A549 (cell line): Measurements from ENCODE around the gene PLCD3. TPM values are rescaled to one million over a fixed set of nuclear protein-coding genes. Genes with fewer than 3 reads are reported as not detected.
A peak's percentile ranks its signal among the peaks of the same experiment; 100 is the strongest.

ENCODE experiments used
- ATAC-seq, 2 experiments: fragments of 200-7000 bp in 1 of 2; fragments of >200 bp in 1 of 2; cut with Nextera tagmentation in 1 of 2; cut with Tn5 transposase in 1 of 2; 3 replicates each; pipeline versions ENCODE4 v1.8.0 to v1.9.1; 2018 to 2020; ENCODE audit warnings: mild to moderate bottlenecking in 1 of 2, moderate library complexity in 1 of 2
- CTCF ChIA-PET: fragments of 300-600 bp; sonication (Branson Sonifier 250); formaldehyde crosslinking; extraction: SDS; loops from one replicate; lab custom pipeline; 2021; ENCODE audit warnings: antibody characterized with exemption, inconsistent platforms; lab: Yijun Ruan, JAX
- POLR2A ChIA-PET: fragments of 350-600 bp; formaldehyde crosslinking; extraction: SDS; loops from one replicate; lab custom pipeline; 2021; ENCODE audit warnings: antibody characterized with exemption, inconsistent platforms; lab: Yijun Ruan, JAX
- DNase-seq, 2 experiments: peaks; one replicate each; pipeline versions ENCODE4 v3.0.0 to v3.0.0-alpha.2; 2011 to 2016; ENCODE audit warnings: low read depth in 1 of 2, low spot score in 1 of 2
- FAIRE-seq: peaks from 2 replicates; lab custom pipeline; 2011; peaks lifted over from hg19 to GRCh38; lab: Jason Lieb, UNC
- H3K27ac ChIP-seq, 2 experiments: fragments of >200 bp; sonication (Bioruptor Twin); formaldehyde crosslinking; 3 replicates each; pipeline ENCODE4 v1.5.1; 2016 to 2017
- H3K4me1 ChIP-seq: fragments of >200 bp; sonication (Bioruptor Twin); formaldehyde crosslinking; 3 replicates; pipeline ENCODE4 v1.6.1; 2016
- H3K4me2 ChIP-seq: fragments of >200 bp; sonication (Bioruptor Twin); formaldehyde crosslinking; 3 replicates; pipeline ENCODE4 v1.6.1; 2016
- H3K4me3 ChIP-seq: fragments of >200 bp; sonication (Bioruptor Twin); formaldehyde crosslinking; 3 replicates; pipeline ENCODE4 v1.5.1; 2016
- H3K9me3 ChIP-seq: fragments of >200 bp; sonication (Bioruptor Twin); formaldehyde crosslinking; 3 replicates; pipeline ENCODE4 v1.6.1; 2016
- CBX2 ChIP-seq: fragments of 200-600 bp; sonication (generic); IDR thresholded peaks from 2 replicates; pipeline ENCODE4 v1.6.1; 2016; ENCODE audit warnings: low read depth, mild to moderate bottlenecking, borderline replicate concordance
- CEBPB ChIP-seq, 2 experiments: fragments of >200 bp in 1 of 2; sonication (Bioruptor Twin) in 1 of 2; formaldehyde crosslinking in 1 of 2; IDR thresholded peaks; 2 replicates each; pipeline ENCODE4 v1.6.1; 2012 to 2016
- CHD2 ChIP-seq: fragments of 150-350 bp; IDR thresholded peaks from 2 replicates; pipeline ENCODE4 v1.6.1; 2014; ENCODE audit warnings: low read length; ENCODE audit not compliant: partially characterized antibody
- EP300 ChIP-seq, 2 experiments: fragments of >200 bp; sonication (Bioruptor Twin); formaldehyde crosslinking; IDR thresholded peaks; 2 replicates in 1 of 2; 3 replicates in 1 of 2; pipeline ENCODE4 v1.6.1; 2016 to 2017
- ESRRA ChIP-seq: fragments of 150-350 bp; IDR thresholded peaks from 2 replicates; pipeline ENCODE4 v1.6.1; 2014; ENCODE audit warnings: mild to moderate bottlenecking, low read length, borderline replicate concordance
- FOXS1 ChIP-seq: fragments of 250-450 bp; sonication (Bioruptor Pico); IDR thresholded peaks from 2 replicates; pipeline ENCODE4 v1.5.0; 2020; ENCODE audit warnings: mild to moderate bottlenecking, moderate library complexity
- GATA3 ChIP-seq: IDR thresholded peaks from 2 replicates; pipeline ENCODE4 v1.6.1; 2012; ENCODE audit warnings: borderline replicate concordance
- HDAC2 ChIP-seq: fragments of 200-600 bp; sonication (generic); IDR thresholded peaks from 2 replicates; pipeline ENCODE4 v1.6.1; 2016
- KDM1A ChIP-seq: fragments of 200-600 bp; sonication (generic); IDR thresholded peaks from 2 replicates; pipeline ENCODE4 v1.6.1; 2016; ENCODE audit warnings: low read depth, mild to moderate bottlenecking
- MAZ ChIP-seq: fragments of 150-350 bp; IDR thresholded peaks from 2 replicates; pipeline ENCODE4 v1.6.1; 2014; ENCODE audit warnings: antibody characterized with exemption, low read depth, low read length, borderline replicate concordance
- NFE2L2 ChIP-seq: fragments of 150-350 bp; conservative IDR thresholded peaks from 2 replicates; pipeline ENCODE4 v1.6.1; 2014; ENCODE audit warnings: low read length
- NPAS2 ChIP-seq: fragments of 250-450 bp; sonication (Bioruptor Pico); IDR thresholded peaks from 2 replicates; pipeline ENCODE4 v1.8.0; 2022; ENCODE audit warnings: mild to moderate bottlenecking, moderate library complexity, borderline replicate concordance
- PHF8 ChIP-seq: fragments of 200-600 bp; sonication (generic); IDR thresholded peaks from 2 replicates; pipeline ENCODE4 v1.6.1; 2016; ENCODE audit warnings: low read depth, mild to moderate bottlenecking, antibody characterized with exemption, moderate library complexity, borderline replicate concordance
- RAD21 ChIP-seq, 2 experiments: fragments of >200 bp in 1 of 2; sonication (Bioruptor Twin) in 1 of 2; formaldehyde crosslinking in 1 of 2; IDR thresholded peaks in 1 of 2; conservative IDR thresholded peaks in 1 of 2; 2 replicates in 1 of 2; 3 replicates in 1 of 2; pipeline ENCODE4 v1.6.1; 2012 to 2018; ENCODE audit warnings: inconsistent platforms in 1 of 2
- RCOR1 ChIP-seq: fragments of 150-350 bp; IDR thresholded peaks from 2 replicates; pipeline ENCODE4 v1.6.1; 2014; ENCODE audit warnings: antibody characterized with exemption, low read length, low read depth
- RFX5 ChIP-seq: fragments of 450-650 bp; IDR thresholded peaks from 2 replicates; pipeline ENCODE4 v1.7.1; 2014; ENCODE audit warnings: antibody characterized with exemption, mild to moderate bottlenecking, moderate library complexity
- TFCP2L1 ChIP-seq: fragments of 250-450 bp; sonication (Bioruptor Pico); IDR thresholded peaks from 2 replicates; pipeline ENCODE4 v1.5.0; 2021; ENCODE audit warnings: mild to moderate bottlenecking
- TP53 ChIP-seq: fragments of 250-450 bp; sonication (Bioruptor Pico); IDR thresholded peaks from 2 replicates; pipeline ENCODE4 v1.5.0; 2021; ENCODE audit warnings: mild to moderate bottlenecking, moderate library complexity
- ZFP36 ChIP-seq: fragments of 450-650 bp; IDR thresholded peaks from 2 replicates; pipeline ENCODE4 v1.6.1; 2014; ENCODE audit warnings: borderline replicate concordance; ENCODE audit not compliant: partially characterized antibody
- ZSCAN20 ChIP-seq: fragments of 250-450 bp; sonication (Bioruptor Pico); IDR thresholded peaks from 2 replicates; pipeline ENCODE4 v1.8.0; 2022; ENCODE audit warnings: mild to moderate bottlenecking, moderate library complexity
- WGBS: methylation state at CpG from one replicate; pipeline ENCODE4 v1.1.6; 2017; ENCODE audit errors: missing lambda C conversion rate; 5-methylcytosine and 5-hydroxymethylcytosine counted together
- polyA plus RNA-seq, 4 experiments: library from polyadenylated mRNA; depleted of rRNA in 3 of 4; stranded (reverse); fragments of >200 nt; fragmentation: RNase III in 1 of 4; extraction: RNeasy Plus Mini Kit Qiagen cat#74134 plus additional on column Dnase treatment in 1 of 4; gene quantifications; 2 replicates in 3 of 4; 3 replicates in 1 of 4; pipeline ENCODE4 v1.2.3, GENCODE V29; 2011 to 2017
- TF ChIP-seq, protein P1 (sequence below): fragments of >200 bp; sonication (Bioruptor Twin); formaldehyde crosslinking; IDR thresholded peaks from 3 replicates; pipeline ENCODE4 v1.6.1; 2016
- TF ChIP-seq, protein P2 (sequence below): IDR thresholded peaks from 2 replicates; pipeline ENCODE4 v1.6.1; 2012
- TF ChIP-seq, protein P3 (sequence below): fragments of 450-650 bp; IDR thresholded peaks from 2 replicates; pipeline ENCODE4 v1.6.1; 2014; ENCODE audit warnings: antibody characterized with exemption
- TF ChIP-seq, protein P4 (sequence below): IDR thresholded peaks from 2 replicates; pipeline ENCODE4 v1.6.1; 2012; ENCODE audit warnings: low read depth, borderline replicate concordance
- TF ChIP-seq, protein P5 (sequence below): fragments of >200 bp; sonication (Bioruptor Twin); formaldehyde crosslinking; IDR thresholded peaks from 3 replicates; pipeline ENCODE4 v1.5.1; 2016
- TF ChIP-seq, protein P6 (sequence below): IDR thresholded peaks from 2 replicates; pipeline ENCODE4 v1.6.1; 2012

PLCD3 gene
- polyA plus RNA-seq, 2 of the 4 experiments (the other 2 are of a cell fraction): 56.6 to 105 TPM

DNA sequence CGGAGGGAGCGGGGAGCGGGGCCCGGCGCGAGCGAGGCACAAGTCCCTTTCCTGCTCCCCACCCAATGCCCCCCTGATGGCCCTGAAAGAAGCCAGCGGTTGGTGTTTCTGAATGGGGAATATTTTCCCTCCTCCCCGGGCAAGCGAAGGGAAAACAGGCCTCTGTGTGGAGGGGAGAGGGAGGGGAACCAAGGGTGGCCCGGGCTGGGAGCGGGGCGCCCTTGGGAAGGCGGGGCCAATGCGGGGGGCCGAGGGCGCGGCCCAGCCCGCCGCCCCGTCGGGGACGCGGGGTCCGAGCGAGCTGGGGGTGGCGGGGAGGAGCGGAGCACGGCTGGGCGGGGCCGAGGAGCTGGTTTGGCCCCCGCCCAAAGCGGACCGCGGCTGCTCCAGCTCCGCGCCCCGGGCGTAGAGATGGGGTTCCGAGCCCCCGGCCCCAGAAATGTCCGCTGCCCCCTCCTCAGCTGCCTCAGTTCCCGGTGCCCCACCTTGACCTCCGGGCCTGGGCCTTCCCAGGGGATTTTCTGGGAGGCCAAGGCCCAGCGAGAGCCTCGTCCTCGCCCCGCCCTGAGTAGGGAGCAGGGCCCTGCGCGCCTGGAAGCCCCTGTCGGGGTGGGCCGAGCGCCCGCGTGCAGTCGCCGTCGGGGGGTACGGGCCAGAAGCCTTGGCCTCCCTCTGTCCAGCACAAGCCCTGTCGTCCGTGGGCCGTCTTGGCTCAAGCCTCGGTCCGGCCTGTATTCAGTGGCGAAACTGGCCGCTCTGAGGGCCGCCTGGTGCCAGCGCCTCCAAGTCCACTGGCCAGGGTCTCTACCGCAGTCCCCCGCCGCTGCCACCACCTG lies 12.1 kb upstream of the PLCD3 start:
- DNase-seq (no peak), ATAC-seq (no peak), FAIRE-seq (no peak)
- WGBS: 91% methylated on average over 42 of the region's 71 CpGs
- Histone ChIP-seq H3K27ac (peak overlapping the region in 1 of 2 experiments; percentile 29; a peak in 2 of 6 replicates), H3K4me1 (peaks cover 13% of the 10 kb centered on the region), H3K4me3 (no peak overlapping the region), H3K4me2 (no peak overlapping the region), H3K9me3 (no peaks in the 10 kb centered on the region)
- ChIA-PET CTCF (interaction anchor here (1.0 to 43.5 kb wide), 4 partner anchors 8 to 68 kb away, joined by 3 to 2147 read pairs (median 33); partner anchors contain the start of genes ACBD4, FMNL1 and PLCD3), POLR2A (interaction anchor here (0.6 kb wide), 1 partner anchor 643 kb away, joined by 3 read pairs; no protein-coding TSS in a partner anchor)
- TF ChIP-seq GATA3: no peak
- TF ChIP-seq RAD21 (conservative IDR thresholded peaks at IDR 0.05 in 1 of 2, IDR thresholded peaks at IDR 0.05 in 1 of 2): no peak
- TF ChIP-seq EP300 (IDR thresholded peaks at IDR 0.05): no peak
- TF ChIP-seq PHF8: no peak
- TF ChIP-seq CBX2: no peak
- TF ChIP-seq, protein P1, sequence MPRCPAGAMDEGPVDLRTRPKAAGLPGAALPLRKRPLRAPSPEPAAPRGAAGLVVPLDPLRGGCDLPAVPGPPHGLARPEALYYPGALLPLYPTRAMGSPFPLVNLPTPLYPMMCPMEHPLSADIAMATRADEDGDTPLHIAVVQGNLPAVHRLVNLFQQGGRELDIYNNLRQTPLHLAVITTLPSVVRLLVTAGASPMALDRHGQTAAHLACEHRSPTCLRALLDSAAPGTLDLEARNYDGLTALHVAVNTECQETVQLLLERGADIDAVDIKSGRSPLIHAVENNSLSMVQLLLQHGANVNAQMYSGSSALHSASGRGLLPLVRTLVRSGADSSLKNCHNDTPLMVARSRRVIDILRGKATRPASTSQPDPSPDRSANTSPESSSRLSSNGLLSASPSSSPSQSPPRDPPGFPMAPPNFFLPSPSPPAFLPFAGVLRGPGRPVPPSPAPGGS: no peak
- TF ChIP-seq RFX5: no peak
- TF ChIP-seq, protein P2, sequence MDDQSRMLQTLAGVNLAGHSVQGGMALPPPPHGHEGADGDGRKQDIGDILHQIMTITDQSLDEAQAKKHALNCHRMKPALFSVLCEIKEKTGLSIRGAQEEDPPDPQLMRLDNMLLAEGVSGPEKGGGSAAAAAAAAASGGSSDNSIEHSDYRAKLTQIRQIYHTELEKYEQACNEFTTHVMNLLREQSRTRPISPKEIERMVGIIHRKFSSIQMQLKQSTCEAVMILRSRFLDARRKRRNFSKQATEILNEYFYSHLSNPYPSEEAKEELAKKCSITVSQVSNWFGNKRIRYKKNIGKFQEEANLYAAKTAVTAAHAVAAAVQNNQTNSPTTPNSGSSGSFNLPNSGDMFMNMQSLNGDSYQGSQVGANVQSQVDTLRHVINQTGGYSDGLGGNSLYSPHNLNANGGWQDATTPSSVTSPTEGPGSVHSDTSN: no peak
- TF ChIP-seq ZSCAN20 (CRISPR knock-in tag): no peak
- no peak for TF ChIP-seq TP53
- no peak for TF ChIP-seq NFE2L2
- TF ChIP-seq CEBPB (IDR thresholded peaks at IDR 0.05): no peak
- no peak for TF ChIP-seq CHD2
- no peak for TF ChIP-seq FOXS1 (CRISPR knock-in tag)

DNA sequence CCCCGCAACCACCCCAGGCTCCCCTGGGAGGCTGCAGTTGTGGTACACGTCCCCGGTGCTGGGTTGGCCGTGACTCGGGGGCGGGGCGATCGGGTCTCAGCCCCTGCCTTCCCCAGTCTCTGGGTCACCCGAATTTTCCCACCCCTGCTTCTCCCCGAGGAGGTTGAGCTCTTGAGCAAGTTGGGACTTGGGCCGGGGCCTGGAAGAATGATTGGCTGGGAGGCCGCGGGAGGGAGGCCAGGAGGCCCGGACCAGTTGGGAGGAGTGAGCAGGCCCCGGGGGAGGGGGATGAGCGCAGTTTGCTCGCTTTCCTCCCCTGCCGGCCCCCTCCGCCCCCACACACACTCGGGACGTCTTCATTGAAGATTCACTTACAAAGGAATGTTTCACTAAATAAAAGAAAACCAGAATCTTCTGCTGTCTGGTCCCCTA lies 11.5 kb upstream of the PLCD3 start:
- no peak for ATAC-seq
- H3K4me2 ChIP-seq: no peak overlapping the region

DNA sequence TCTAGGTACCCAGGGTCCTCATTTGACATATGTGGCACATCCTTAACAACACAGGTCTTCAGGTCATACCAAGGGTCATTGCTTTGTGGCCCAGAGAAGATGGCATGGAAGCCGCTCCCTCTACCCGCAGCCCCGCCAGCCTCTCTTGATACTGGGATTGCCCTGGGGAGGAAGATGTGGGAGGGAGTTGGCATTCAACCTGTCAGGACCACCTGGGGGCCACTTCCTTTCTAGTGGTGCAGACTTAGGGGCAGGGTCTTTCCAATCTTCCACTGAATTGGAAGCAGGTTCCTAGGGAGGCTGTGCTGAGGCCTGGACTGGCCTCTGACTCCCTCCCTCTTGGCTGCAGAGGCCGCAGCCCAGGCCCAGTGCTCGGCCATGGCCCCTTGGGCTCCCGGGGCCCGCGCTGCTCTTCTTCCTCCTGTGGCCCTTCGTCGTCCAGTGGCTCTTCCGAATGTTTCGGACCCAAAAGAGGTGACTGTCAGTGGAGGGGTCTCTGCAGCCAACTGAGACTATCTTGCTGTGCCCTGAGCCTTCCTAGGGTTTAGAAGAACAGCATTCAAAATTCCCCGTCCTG lies 10.9 kb upstream of the PLCD3 start:
- Histone ChIP-seq H3K4me2 (no peak overlapping the region), H3K27ac (no peak overlapping the region), H3K4me3 (no peak overlapping the region), H3K9me3 (no peaks in the 10 kb centered on the region), H3K4me1 (peaks cover 13% of the 10 kb centered on the region)
- DNase-seq (no peak), FAIRE-seq (no peak), ATAC-seq (no peak)
- ChIA-PET CTCF (interaction anchor here (1.4 to 43.5 kb wide), 5 partner anchors 7 to 70 kb away, joined by 4 to 2147 read pairs (median 639); partner anchors contain the start of genes ACBD4, FMNL1, HEXIM1 and HEXIM2), POLR2A (no interaction called here)
- WGBS: 95% methylated on average over 13 of the region's 13 CpGs
- TF ChIP-seq KDM1A (no peak), FOXS1 (CRISPR knock-in tag) (no peak), NPAS2 (CRISPR knock-in tag) (no peak), RFX5 (no peak), MAZ (no peak), CBX2 (no peak), ZFP36 (no peak), ESRRA (no peak), CEBPB (IDR thresholded peaks at IDR 0.05) (no peak), RCOR1 (no peak), HDAC2 (no peak), GATA3 (no peak), NFE2L2 (no peak)
- TF ChIP-seq, protein P3, sequence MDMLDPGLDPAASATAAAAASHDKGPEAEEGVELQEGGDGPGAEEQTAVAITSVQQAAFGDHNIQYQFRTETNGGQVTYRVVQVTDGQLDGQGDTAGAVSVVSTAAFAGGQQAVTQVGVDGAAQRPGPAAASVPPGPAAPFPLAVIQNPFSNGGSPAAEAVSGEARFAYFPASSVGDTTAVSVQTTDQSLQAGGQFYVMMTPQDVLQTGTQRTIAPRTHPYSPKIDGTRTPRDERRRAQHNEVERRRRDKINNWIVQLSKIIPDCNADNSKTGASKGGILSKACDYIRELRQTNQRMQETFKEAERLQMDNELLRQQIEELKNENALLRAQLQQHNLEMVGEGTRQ: no peak
- TF ChIP-seq, protein P4, sequence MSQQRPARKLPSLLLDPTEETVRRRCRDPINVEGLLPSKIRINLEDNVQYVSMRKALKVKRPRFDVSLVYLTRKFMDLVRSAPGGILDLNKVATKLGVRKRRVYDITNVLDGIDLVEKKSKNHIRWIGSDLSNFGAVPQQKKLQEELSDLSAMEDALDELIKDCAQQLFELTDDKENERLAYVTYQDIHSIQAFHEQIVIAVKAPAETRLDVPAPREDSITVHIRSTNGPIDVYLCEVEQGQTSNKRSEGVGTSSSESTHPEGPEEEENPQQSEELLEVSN: no peak
- TF ChIP-seq, protein P5, sequence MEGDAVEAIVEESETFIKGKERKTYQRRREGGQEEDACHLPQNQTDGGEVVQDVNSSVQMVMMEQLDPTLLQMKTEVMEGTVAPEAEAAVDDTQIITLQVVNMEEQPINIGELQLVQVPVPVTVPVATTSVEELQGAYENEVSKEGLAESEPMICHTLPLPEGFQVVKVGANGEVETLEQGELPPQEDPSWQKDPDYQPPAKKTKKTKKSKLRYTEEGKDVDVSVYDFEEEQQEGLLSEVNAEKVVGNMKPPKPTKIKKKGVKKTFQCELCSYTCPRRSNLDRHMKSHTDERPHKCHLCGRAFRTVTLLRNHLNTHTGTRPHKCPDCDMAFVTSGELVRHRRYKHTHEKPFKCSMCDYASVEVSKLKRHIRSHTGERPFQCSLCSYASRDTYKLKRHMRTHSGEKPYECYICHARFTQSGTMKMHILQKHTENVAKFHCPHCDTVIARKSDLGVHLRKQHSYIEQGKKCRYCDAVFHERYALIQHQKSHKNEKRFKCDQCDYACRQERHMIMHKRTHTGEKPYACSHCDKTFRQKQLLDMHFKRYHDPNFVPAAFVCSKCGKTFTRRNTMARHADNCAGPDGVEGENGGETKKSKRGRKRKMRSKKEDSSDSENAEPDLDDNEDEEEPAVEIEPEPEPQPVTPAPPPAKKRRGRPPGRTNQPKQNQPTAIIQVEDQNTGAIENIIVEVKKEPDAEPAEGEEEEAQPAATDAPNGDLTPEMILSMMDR: no peak
- TF ChIP-seq, protein P6, sequence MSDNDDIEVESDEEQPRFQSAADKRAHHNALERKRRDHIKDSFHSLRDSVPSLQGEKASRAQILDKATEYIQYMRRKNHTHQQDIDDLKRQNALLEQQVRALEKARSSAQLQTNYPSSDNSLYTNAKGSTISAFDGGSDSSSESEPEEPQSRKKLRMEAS: no peak

More for the DNA sequence above, 11.5 kb upstream of the PLCD3 start:
- CTCF ChIA-PET: interaction anchor here (1.0 to 43.5 kb wide), 4 partner anchors 8 to 69 kb away, joined by 3 to 2147 read pairs (median 33); partner anchors contain the start of genes ACBD4, FMNL1 and PLCD3
- FAIRE-seq: no peak
- WGBS: 78% methylated on average over 21 of the region's 21 CpGs
- no peaks in the 10 kb centered on the region for H3K9me3 ChIP-seq
- POLR2A ChIA-PET: no interaction called here
- no peak overlapping the region for H3K4me3 ChIP-seq
- TF ChIP-seq TFCP2L1 (CRISPR knock-in tag): no peak
- peaks cover 13% of the 10 kb centered on the region for H3K4me1 ChIP-seq
- peak overlapping the region in 1 of 2 experiments; percentile 29; a peak in 2 of 6 replicates for H3K27ac ChIP-seq
- DNase-seq: no peak
